IMR-90 (cell line): ENCODE results near the gene TAF3. TPM values are rescaled to one million over a fixed set of nuclear protein-coding genes. Genes with fewer than 3 reads are reported as not detected.

ENCODE experiments used
- ATAC-seq: fragments of 200-7000 bp; cut with Tn5 transposase; 2 replicates; pipeline ENCODE4 v1.9.1; 2020; ENCODE audit warnings: low read depth, mild to moderate bottlenecking, moderate library complexity
- BruUV-seq: library from RNA; stranded (reverse); fragments of 400-500 nt; replicated peaks from 2 replicates; lab custom pipeline; 2021; lab: Mats Ljungman, UMichigan
- CTCF ChIA-PET: fragments of 300-600 bp; formaldehyde crosslinking; extraction: SDS; loops from one replicate; lab custom pipeline; 2021; ENCODE audit warnings: antibody characterized with exemption; lab: Yijun Ruan, JAX
- POLR2A ChIA-PET: fragments of 300-600 bp; sonication (Branson Sonifier 250); formaldehyde crosslinking; loops from one replicate; lab custom pipeline; 2022; ENCODE audit warnings: antibody characterized with exemption; ENCODE audit not compliant: unreplicated experiment; lab: Charles Lee
- DNase-seq: peaks from one replicate; pipeline ENCODE4 v3.0.0; 2013
- H2AFZ ChIP-seq: replicated peaks from 2 replicates; pipeline ENCODE3; 2013; ENCODE audit warnings: low read length, mild to moderate bottlenecking; ENCODE audit not compliant: poor library complexity
- H2AK5ac ChIP-seq: 2 replicates; pipeline ENCODE4 v1.6.1; 2013; ENCODE audit warnings: low read depth, low read length, inconsistent platforms
- H2AK9ac ChIP-seq: replicated peaks from 2 replicates; pipeline ENCODE3; 2013; ENCODE audit warnings: mild to moderate bottlenecking, low read depth, low read length, moderate library complexity; ENCODE audit not compliant: poor library complexity
- H2BK120ac ChIP-seq: 2 replicates; pipeline ENCODE4 v1.6.1; 2013; ENCODE audit warnings: low read depth, low read length, inconsistent platforms
- H2BK15ac ChIP-seq: 3 replicates; pipeline ENCODE4 v1.6.1; 2013; ENCODE audit warnings: low read depth, low read length, inconsistent platforms
- H2BK20ac ChIP-seq: 2 replicates; pipeline ENCODE4 v1.6.1; 2013; ENCODE audit warnings: low read depth, mild to moderate bottlenecking, inconsistent platforms, low read length, moderate library complexity
- H2BK5ac ChIP-seq: 2 replicates; pipeline ENCODE4 v1.6.1; 2013; ENCODE audit warnings: mild to moderate bottlenecking, low read depth, low read length, inconsistent platforms; ENCODE audit not compliant: poor library complexity, severe bottlenecking
- H3K14ac ChIP-seq: replicated peaks from 2 replicates; pipeline ENCODE4 v1.6.1; 2013; ENCODE audit warnings: low read depth, low read length, inconsistent platforms
- H3K18ac ChIP-seq: 2 replicates; pipeline ENCODE4 v1.6.1; 2013; ENCODE audit warnings: low read depth, low read length, control low read depth
- H3K23ac ChIP-seq: 2 replicates; pipeline ENCODE4 v1.6.1; 2013; ENCODE audit warnings: low read depth, low read length, inconsistent platforms
- H3K27ac ChIP-seq: 2 replicates; pipeline ENCODE4 v1.5.1; 2013; ENCODE audit warnings: mild to moderate bottlenecking, control low read depth, low read length; ENCODE audit not compliant: insufficient read depth
- H3K27me3 ChIP-seq: 2 replicates; pipeline ENCODE4 v1.6.1; 2013; ENCODE audit warnings: low read length; ENCODE audit not compliant: control insufficient read depth, insufficient read depth
- H3K36me3 ChIP-seq: 2 replicates; pipeline ENCODE4 v1.6.1; 2013; ENCODE audit warnings: low read length, mixed read lengths; ENCODE audit not compliant: control insufficient read depth, insufficient read depth
- H3K4ac ChIP-seq: 2 replicates; pipeline ENCODE4 v1.6.1; 2013; ENCODE audit warnings: low read depth, low read length, inconsistent platforms
- H3K4me1 ChIP-seq: 2 replicates; pipeline ENCODE4 v1.6.1; 2013; ENCODE audit warnings: low read length, mixed read lengths; ENCODE audit not compliant: control insufficient read depth, insufficient read depth
- H3K4me2 ChIP-seq: 2 replicates; pipeline ENCODE4 v1.6.1; 2013; ENCODE audit warnings: low read depth, mild to moderate bottlenecking, control low read depth, low read length, moderate library complexity
- H3K4me3 ChIP-seq: 2 replicates; pipeline ENCODE4 v1.5.1; 2013; ENCODE audit warnings: low read depth, mild to moderate bottlenecking, control low read depth, low read length, moderate library complexity; ENCODE audit not compliant: insufficient read depth
- H3K56ac ChIP-seq: 2 replicates; pipeline ENCODE4 v1.6.1; 2013; ENCODE audit warnings: low read length, inconsistent platforms; ENCODE audit not compliant: insufficient read depth; ENCODE audit errors: extremely low read depth
- H3K79me1 ChIP-seq, 2 experiments: 2 replicates each; pipeline ENCODE4 v1.6.1; 2013; ENCODE audit warnings: low read length in 2 of 2, inconsistent platforms in 1 of 2, low read depth in 1 of 2
- H3K9ac ChIP-seq: 2 replicates; pipeline ENCODE4 v1.6.1; 2013; ENCODE audit warnings: low read depth, low read length, control low read depth
- H3K9me1 ChIP-seq: 2 replicates; pipeline ENCODE4 v1.6.1; 2013; ENCODE audit warnings: low read length, inconsistent platforms; ENCODE audit not compliant: insufficient read depth
- H3K9me3 ChIP-seq: 2 replicates; pipeline ENCODE4 v1.6.1; 2013; ENCODE audit warnings: low read length; ENCODE audit not compliant: control insufficient read depth, insufficient read depth
- H4K20me1 ChIP-seq: 2 replicates; pipeline ENCODE4 v1.6.1; 2013; ENCODE audit warnings: low read length, inconsistent platforms; ENCODE audit not compliant: insufficient read depth
- H4K5ac ChIP-seq: 2 replicates; pipeline ENCODE4 v1.6.1; 2013; ENCODE audit warnings: mild to moderate bottlenecking, low read depth, low read length, control low read depth
- H4K8ac ChIP-seq, 2 experiments: 2 replicates each; pipeline ENCODE4 v1.6.1; 2013; ENCODE audit warnings: low read depth in 2 of 2, low read length in 2 of 2, control low read depth in 1 of 2, inconsistent platforms in 1 of 2
- H4K91ac ChIP-seq: 2 replicates; pipeline ENCODE4 v1.6.1; 2013; ENCODE audit warnings: low read depth, low read length, inconsistent platforms; ENCODE audit not compliant: insufficient read depth
- CEBPB ChIP-seq: IDR thresholded peaks from 2 replicates; pipeline ENCODE4 v1.6.1; 2012; ENCODE audit warnings: low read depth, low read length, improper control_type of control experiment
- CHD1 ChIP-seq: IDR thresholded peaks from 2 replicates; pipeline ENCODE4 v1.6.1; 2012; ENCODE audit warnings: low read depth, low read length, improper control_type of control experiment
- FOS ChIP-seq: fragments of 150-350 bp; IDR thresholded peaks from 2 replicates; pipeline ENCODE4 v1.6.1; 2016; ENCODE audit warnings: low read depth, low read length
- MAZ ChIP-seq: IDR thresholded peaks from 2 replicates; pipeline ENCODE4 v1.6.1; 2012; ENCODE audit warnings: low read depth, mild to moderate bottlenecking, low read length, improper control_type of control experiment, moderate library complexity, borderline replicate concordance
- POLR2A ChIP-seq: IDR thresholded peaks from 2 replicates; pipeline ENCODE4 v1.6.1; 2012; ENCODE audit warnings: mild to moderate bottlenecking, low read depth, low read length
- RCOR1 ChIP-seq: IDR thresholded peaks from 2 replicates; pipeline ENCODE4 v1.6.1; 2012; ENCODE audit warnings: mild to moderate bottlenecking, low read length, improper control_type of control experiment; ENCODE audit not compliant: insufficient replicate concordance
- USF2 ChIP-seq: fragments of 150-350 bp; IDR thresholded peaks from 2 replicates; pipeline ENCODE4 v1.6.1; 2017; ENCODE audit warnings: mild to moderate bottlenecking, antibody characterized with exemption, low read length, low read depth
- WGBS, 2 experiments: methylation state at CpG; one replicate each; pipeline versions ENCODE4 v1.1.5 to v1.1.7; 2013; ENCODE audit warnings: missing lambda C conversion rate in 2 of 2; ENCODE audit not compliant: insufficient read length in 1 of 2; ENCODE audit errors: extremely low coverage in 2 of 2; 5-methylcytosine and 5-hydroxymethylcytosine counted together
- dilution Hi-C: fragments of 300-500 bp; cut with HindIII; formaldehyde crosslinking; loops from one replicate; pipeline ENCODE4 v1.14.3; 2018; ENCODE audit warnings: low sequenced_read_pairs; ENCODE audit not compliant: unreplicated experiment
- in situ Hi-C: fragments of 300-500 bp; cut with MboI; formaldehyde crosslinking; loops from 3 replicates; pipeline ENCODE4 v1.14.3; 2019; ENCODE audit warnings: low sequenced_read_pairs, inconsistent platforms, mixed read lengths
- intact Hi-C: fragments of 100-400 bp; cut with micrococcal nuclease; formaldehyde crosslinking; loops from 2 replicates; pipeline ENCODE4 v1.10.0; 2022
- polyA plus RNA-seq, 3 experiments: library from polyadenylated mRNA; depleted of rRNA; stranded (reverse); fragments of >200 nt; gene quantifications; 2 replicates each; pipeline ENCODE4 v1.2.3, GENCODE V29; 2012; ENCODE audit warnings: low replicate concordance in 1 of 3
- total RNA-seq: library from RNA; depleted of rRNA; stranded (reverse); fragments of >200 nt; gene quantifications from 2 replicates; pipeline ENCODE4 v1.2.3, GENCODE V29; 2012

Gene TAF3
- total and polyA plus RNA-seq, 2 of the 4 experiments (the other 2 are of a cell fraction): 1.4 to 2.3 TPM

DNA sequence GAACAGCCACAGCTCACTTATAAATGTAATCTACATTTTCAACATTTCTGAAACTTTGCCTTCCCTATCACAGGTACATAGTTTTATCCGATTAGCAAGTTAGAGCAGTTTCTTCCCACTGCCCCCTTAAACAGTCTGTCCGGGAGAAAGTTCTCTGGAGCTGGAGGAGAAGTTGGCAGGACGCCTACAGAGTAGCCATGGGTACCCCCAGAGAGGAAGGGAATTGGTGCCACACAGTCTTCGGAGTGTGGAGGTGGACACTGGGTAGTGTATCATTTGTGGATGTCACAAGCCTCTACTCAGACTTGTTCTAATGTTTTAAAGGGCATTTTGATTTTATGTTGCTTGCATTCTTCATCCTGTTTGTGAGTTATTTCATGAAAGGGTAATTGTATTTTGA, 39.0 kb downstream of the TAF3 start:
- H3K4ac ChIP-seq: no peak overlapping the region
- H3K4me3 ChIP-seq: no peak overlapping the region
- H2BK15ac ChIP-seq: no peak overlapping the region
- no peak overlapping the region for H3K9ac ChIP-seq
- H2BK120ac ChIP-seq: no peak overlapping the region
- no peak overlapping the region for H2AK5ac ChIP-seq
- H3K4me2 ChIP-seq: peak overlapping the region; percentile 96
- intact Hi-C loops: no loop called here
- peaks cover 4% of the 10 kb centered on the region for H3K4me1 ChIP-seq
- no TSS peak for BruUV-seq
- no peak for DNase-seq
- ATAC-seq: peak; percentile 17; the same call in 1 of the 2 replicates
- dilution Hi-C loops: no loop called here
- POLR2A ChIA-PET: no interaction called here
- H4K20me1 ChIP-seq: no peaks in the 10 kb centered on the region; the same call in 1 of the 2 replicates
- H4K91ac ChIP-seq: no peak overlapping the region
- H4K8ac ChIP-seq: no peak overlapping the region
- no peak overlapping the region for H2AFZ ChIP-seq
- no peaks in the 10 kb centered on the region for H3K9me1 ChIP-seq
- TF ChIP-seq RCOR1 (no peak), MAZ (no peak), CHD1 (no peak), POLR2A (no peak), USF2 (no peak), FOS (no peak), CEBPB (no peak)
- no peak overlapping the region for H2AK9ac ChIP-seq
- H2BK5ac ChIP-seq: no peak overlapping the region
- peaks cover 11 to 14% of the 10 kb centered on the region in 2 experiments; a peak in 2 of 4 replicates for H3K79me1 ChIP-seq
- H4K5ac ChIP-seq: no peak overlapping the region
- H3K18ac ChIP-seq: no peak overlapping the region
- no peaks in the 10 kb centered on the region for H3K27me3 ChIP-seq
- WGBS, 2 experiments: no CpG with 5 or more reads among the region's 4 CpGs
- H3K27ac ChIP-seq: no peak overlapping the region
- in situ Hi-C loops: no loop called here
- no peak overlapping the region for H3K56ac ChIP-seq
- H3K36me3 ChIP-seq: no peaks in the 10 kb centered on the region
- H3K9me3 ChIP-seq: peaks cover 2% of the 10 kb centered on the region; the same call in 1 of the 2 replicates
- H3K23ac ChIP-seq: peak overlapping the region; percentile 45; the same call in 1 of the 2 replicates
- CTCF ChIA-PET: interaction anchor here (0.6 to 0.8 kb wide), 3 partner anchors 33 to 1237 kb away, joined by 3 read pairs; no protein-coding TSS in a partner anchor
- no peak overlapping the region for H3K14ac ChIP-seq
- no peak overlapping the region for H2BK20ac ChIP-seq
